Measurements from ENCODE around the gene TTC1. TPM values are rescaled to one million over a fixed set of nuclear protein-coding genes. Genes with fewer than 3 reads are reported as not detected.

The TTC1 gene
- total RNA-seq, 4 donors from 2014 or later = 45.4 to 59.4 (median 49.8) TPM

GRCh38 chr5:160036243-160036642, 27.3 kb downstream of the TTC1 start:
- no peak for DNase-seq (ENCODE audit: extremely low spot score)
- no peak for TF ChIP-seq EP300 (IDR thresholded peaks at IDR 0.05)
- TF ChIP-seq, protein P1, sequence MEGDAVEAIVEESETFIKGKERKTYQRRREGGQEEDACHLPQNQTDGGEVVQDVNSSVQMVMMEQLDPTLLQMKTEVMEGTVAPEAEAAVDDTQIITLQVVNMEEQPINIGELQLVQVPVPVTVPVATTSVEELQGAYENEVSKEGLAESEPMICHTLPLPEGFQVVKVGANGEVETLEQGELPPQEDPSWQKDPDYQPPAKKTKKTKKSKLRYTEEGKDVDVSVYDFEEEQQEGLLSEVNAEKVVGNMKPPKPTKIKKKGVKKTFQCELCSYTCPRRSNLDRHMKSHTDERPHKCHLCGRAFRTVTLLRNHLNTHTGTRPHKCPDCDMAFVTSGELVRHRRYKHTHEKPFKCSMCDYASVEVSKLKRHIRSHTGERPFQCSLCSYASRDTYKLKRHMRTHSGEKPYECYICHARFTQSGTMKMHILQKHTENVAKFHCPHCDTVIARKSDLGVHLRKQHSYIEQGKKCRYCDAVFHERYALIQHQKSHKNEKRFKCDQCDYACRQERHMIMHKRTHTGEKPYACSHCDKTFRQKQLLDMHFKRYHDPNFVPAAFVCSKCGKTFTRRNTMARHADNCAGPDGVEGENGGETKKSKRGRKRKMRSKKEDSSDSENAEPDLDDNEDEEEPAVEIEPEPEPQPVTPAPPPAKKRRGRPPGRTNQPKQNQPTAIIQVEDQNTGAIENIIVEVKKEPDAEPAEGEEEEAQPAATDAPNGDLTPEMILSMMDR (IDR thresholded peaks at IDR 0.05) = no peak
- no peak for TF ChIP-seq POLR2AphosphoS5 (IDR thresholded peaks at IDR 0.05)
- no peak for TF ChIP-seq POLR2A (IDR thresholded peaks at IDR 0.05; ENCODE audit: low read depth)
- Histone ChIP-seq H3K36me3 (peaks cover 30 to 63% (median 37%) of the 10 kb centered on the region in 4 donors), H3K4me3 (no peak overlapping the region), H3K4me1 (peaks cover 3 to 8% (median 3%) of the 10 kb centered on the region in 4 donors), H3K27ac (replicated peaks in 1 of 4) (no peak overlapping the region), H3K27me3 (no peaks in the 10 kb centered on the region), H3K9me3 (no peaks in the 10 kb centered on the region)
- WGBS = 92% methylated on average over 1 of the region's 1 CpG
- intact Hi-C loops (cut with DNase I) = no loop called here

DNA sequence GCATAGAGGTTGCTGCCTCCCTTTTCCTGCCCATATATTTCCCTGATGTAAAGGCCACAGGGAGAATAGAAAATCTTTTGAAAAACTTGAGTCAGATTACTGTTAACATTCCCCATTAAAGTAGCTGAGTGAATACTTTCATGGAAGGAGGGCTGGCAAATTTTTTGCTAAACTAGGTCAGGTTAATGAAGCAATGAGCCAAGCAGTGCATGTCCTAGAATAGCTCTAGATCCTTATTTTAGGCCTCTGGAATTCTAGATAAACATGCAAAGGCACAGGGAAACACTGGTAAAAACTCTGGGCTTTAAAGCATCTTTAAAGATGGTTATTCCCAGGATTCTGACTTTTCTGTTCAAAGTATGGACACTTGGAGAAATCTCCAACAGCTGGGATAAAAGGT, 27.9 kb downstream of the TTC1 start:
- DNase-seq (ENCODE audit: extremely low spot score) = no peak
- TF ChIP-seq, protein P1 (IDR thresholded peaks at IDR 0.05) = no peak
- no peak for TF ChIP-seq POLR2AphosphoS5 (IDR thresholded peaks at IDR 0.05)
- TF ChIP-seq POLR2A (IDR thresholded peaks at IDR 0.05; ENCODE audit: low read depth) = no peak
- TF ChIP-seq EP300 (IDR thresholded peaks at IDR 0.05) = no peak
- no peak overlapping the region for H3K27ac ChIP-seq (replicated peaks in 1 of 4)
- peaks cover 30 to 69% (median 43%) of the 10 kb centered on the region in 4 donors for H3K36me3 ChIP-seq
- no peaks in the 10 kb centered on the region for H3K27me3 ChIP-seq
- H3K4me3 ChIP-seq = no peak overlapping the region
- peaks cover 0 to 5% (median 0%) of the 10 kb centered on the region in 4 donors for H3K4me1 ChIP-seq
- no peaks in the 10 kb centered on the region for H3K9me3 ChIP-seq
- intact Hi-C loops (cut with DNase I) = no loop called here

DNA sequence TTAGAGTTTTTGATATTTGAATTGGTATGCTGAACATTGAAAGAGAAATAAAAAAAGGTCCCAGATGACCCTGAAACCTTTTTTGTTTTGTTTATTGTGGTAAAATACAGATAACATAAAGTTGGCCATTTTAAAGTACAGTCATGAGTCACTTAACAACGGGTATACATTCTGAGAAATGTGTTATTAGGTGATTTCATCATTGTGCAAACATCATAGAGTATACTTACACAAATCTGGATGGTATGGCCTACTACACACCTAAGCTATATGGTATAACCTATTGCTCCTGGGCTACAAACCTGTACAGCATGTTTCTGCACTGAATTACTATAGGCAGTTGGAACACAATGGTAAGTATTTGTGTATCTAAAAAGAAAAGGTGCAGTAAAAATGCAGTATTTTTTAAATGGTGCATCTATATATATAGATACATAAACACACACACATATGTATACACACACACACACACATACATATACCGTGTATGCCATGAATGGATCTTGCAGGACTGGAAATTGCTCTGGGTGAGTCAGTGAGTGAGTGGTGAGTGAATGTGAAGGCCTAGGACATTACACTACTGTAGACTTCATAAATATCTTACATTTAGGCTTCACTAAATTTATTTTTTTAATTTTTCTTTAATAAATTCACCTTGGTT, 31.0 kb downstream of the TTC1 start:
- Histone ChIP-seq H3K36me3 (peaks cover 30 to 89% (median 45%) of the 10 kb centered on the region in 4 donors), H3K27ac (replicated peaks in 1 of 4) (no peak overlapping the region), H3K4me1 (peaks cover 0 to 5% (median 0%) of the 10 kb centered on the region in 4 donors), H3K9me3 (no peaks in the 10 kb centered on the region), H3K27me3 (no peaks in the 10 kb centered on the region), H3K4me3 (no peak overlapping the region)
- WGBS = 83% methylated on average over 2 of the region's 2 CpGs
- intact Hi-C loops (cut with DNase I) = no loop called here
- TF ChIP-seq EP300 (IDR thresholded peaks at IDR 0.05) (no peak), POLR2AphosphoS5 (IDR thresholded peaks at IDR 0.05) (no peak), POLR2A (IDR thresholded peaks at IDR 0.05; ENCODE audit: low read depth) (no peak)
- TF ChIP-seq, protein P1 (IDR thresholded peaks at IDR 0.05) = no peak
- no peak for DNase-seq (ENCODE audit: extremely low spot score)

- H3K27me3 ChIP-seq = no peaks in the 10 kb centered on the region
- H3K4me1 ChIP-seq = peaks cover 0 to 5% (median 0%) of the 10 kb centered on the region in 4 donors
- peaks cover 27 to 85% (median 42%) of the 10 kb centered on the region in 4 donors for H3K36me3 ChIP-seq
- no peak for DNase-seq (ENCODE audit: extremely low spot score)
- H3K27ac ChIP-seq (replicated peaks in 1 of 4) = no peak overlapping the region
- WGBS = 98% methylated on average over 2 of the region's 2 CpGs
- no peak overlapping the region for H3K4me3 ChIP-seq
- H3K9me3 ChIP-seq = no peaks in the 10 kb centered on the region
- TF ChIP-seq POLR2A (IDR thresholded peaks at IDR 0.05; ENCODE audit: low read depth) = no peak
- TF ChIP-seq, protein P1 (IDR thresholded peaks at IDR 0.05) = no peak
- TF ChIP-seq POLR2AphosphoS5 (IDR thresholded peaks at IDR 0.05) = no peak
- TF ChIP-seq EP300 (IDR thresholded peaks at IDR 0.05) = no peak
- intact Hi-C loops (cut with DNase I) = no loop called here
Measured at GRCh38 chr5:160040471-160040835, 31.5 kb downstream of the TTC1 start.

- Histone ChIP-seq H3K36me3 (peaks cover 11 to 82% (median 31%) of the 10 kb centered on the region in 4 donors), H3K9me3 (no peaks in the 10 kb centered on the region)
- WGBS = 90% methylated on average over 3 of the region's 3 CpGs
Measured at GRCh38 chr5:160042671-160043070, 33.7 kb downstream of the TTC1 start.

More at GRCh38 chr5:160042671-160043070, 33.7 kb downstream of the TTC1 start:
- TF ChIP-seq POLR2A (IDR thresholded peaks at IDR 0.05; ENCODE audit: low read depth) = no peak
- TF ChIP-seq POLR2AphosphoS5 (IDR thresholded peaks at IDR 0.05) = no peak
- TF ChIP-seq, protein P1 (IDR thresholded peaks at IDR 0.05) = no peak
- TF ChIP-seq EP300 (IDR thresholded peaks at IDR 0.05) = no peak
- Histone ChIP-seq H3K27ac (replicated peaks in 1 of 4) (no peak overlapping the region), H3K4me3 (no peak overlapping the region), H3K4me1 (peaks cover 0 to 6% (median 0%) of the 10 kb centered on the region in 4 donors), H3K27me3 (no peaks in the 10 kb centered on the region)
- intact Hi-C loops (cut with DNase I) = no loop called here
- DNase-seq (ENCODE audit: extremely low spot score) = no peak

Measured in esophagus muscularis mucosa (tissue), 4 donors.